Stromal cell of bone marrow (primary cell): ENCODE measurements around the gene INHA.

Experiments used
- DNase-seq: peaks from one replicate; pipeline ENCODE4 v3.0.0-alpha.2; 2012; ENCODE audit warnings: low read depth

INHA gene

DNA sequence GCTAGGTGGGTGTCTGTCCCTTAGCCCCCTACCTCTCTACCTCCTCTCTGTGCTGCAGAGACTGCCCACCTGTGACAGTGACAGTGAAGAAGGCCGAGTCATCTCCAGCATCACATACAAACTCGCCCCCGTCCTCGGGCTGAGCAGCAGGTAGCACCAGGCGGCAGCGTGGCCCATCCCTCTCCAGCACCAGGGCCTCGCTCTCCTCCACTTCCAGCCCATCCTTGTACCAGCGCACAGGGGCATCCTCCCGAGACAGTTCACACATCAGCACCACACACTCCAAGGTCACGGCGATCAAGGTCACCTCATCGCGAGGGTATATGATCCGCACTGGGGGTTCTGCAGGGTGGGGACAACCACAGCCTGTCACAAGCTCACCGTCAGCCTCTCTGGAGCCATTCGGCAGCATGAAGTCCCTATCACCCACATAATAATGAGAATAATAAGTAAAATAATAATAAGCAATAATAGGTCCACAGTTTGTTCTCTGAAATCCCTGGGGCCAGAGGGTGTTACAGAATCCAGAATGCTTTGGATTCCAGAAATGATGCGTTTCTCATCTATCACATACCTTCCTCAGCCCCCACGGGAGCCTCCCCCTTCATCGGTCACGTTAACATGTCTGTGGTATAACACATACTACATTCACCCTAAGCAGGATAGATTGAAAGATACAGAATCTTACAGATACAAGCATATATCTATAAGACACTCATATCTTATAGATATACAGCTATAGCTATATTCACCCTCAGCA lies 12.8 kb upstream of the INHA start:
- no peak for DNase-seq

DNA sequence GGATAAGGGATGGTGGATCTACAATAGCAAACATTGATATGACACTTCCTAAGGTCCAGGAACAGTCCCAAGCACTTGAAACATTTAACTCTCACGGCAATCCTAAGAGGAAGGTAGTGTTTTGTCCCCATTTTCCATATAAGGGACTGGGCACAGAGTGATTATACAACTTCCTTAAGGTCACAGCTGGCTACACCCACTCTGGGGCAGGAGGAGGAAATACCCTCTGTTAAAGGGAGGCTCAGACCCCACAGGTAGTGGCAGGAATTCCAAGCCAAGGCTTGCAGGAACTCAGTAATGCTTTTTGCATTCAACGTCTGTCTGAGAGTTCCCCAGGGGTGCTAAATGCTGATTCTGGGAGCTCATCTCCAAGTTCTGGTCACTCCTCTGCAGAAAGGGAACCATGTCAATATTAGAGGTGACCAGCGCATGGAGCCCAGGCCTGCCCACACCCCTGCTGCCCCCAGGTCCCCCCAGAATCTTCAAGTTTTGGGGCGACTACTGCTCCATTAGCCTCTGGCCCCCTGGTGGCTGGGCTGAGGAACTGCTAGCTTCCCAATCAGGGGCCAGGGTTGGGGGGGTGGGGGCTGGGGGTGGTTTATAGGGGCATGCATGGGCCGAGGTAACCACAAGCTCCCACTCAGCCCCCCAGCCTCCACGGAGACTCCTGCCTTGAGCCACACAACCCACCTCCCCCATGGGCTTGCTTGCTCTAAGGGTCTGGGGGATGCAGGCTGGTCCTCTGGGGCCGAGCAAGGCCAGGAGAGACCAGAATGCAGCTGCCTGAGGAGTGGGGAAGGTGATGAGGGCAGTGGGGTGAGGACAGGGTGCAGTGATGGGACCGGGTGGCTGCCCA lies 11.8 kb upstream of the INHA start:
- no peak for DNase-seq

DNA sequence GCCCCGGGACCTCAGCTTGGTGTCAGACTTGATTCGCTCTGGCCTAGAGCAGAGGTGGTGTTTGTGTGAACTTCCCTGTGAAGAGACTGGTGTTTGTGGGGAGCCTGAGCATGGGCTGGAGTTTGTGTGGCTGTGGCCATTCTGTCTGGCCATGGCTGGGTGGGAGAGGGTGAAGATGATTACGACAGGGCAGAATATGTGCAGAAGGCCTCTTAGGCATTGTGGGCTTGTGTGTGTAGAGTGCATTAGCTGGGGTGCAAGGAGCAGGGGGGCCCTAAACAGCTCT lies 11.3 kb upstream of the INHA start:
- no peak for DNase-seq

DNA sequence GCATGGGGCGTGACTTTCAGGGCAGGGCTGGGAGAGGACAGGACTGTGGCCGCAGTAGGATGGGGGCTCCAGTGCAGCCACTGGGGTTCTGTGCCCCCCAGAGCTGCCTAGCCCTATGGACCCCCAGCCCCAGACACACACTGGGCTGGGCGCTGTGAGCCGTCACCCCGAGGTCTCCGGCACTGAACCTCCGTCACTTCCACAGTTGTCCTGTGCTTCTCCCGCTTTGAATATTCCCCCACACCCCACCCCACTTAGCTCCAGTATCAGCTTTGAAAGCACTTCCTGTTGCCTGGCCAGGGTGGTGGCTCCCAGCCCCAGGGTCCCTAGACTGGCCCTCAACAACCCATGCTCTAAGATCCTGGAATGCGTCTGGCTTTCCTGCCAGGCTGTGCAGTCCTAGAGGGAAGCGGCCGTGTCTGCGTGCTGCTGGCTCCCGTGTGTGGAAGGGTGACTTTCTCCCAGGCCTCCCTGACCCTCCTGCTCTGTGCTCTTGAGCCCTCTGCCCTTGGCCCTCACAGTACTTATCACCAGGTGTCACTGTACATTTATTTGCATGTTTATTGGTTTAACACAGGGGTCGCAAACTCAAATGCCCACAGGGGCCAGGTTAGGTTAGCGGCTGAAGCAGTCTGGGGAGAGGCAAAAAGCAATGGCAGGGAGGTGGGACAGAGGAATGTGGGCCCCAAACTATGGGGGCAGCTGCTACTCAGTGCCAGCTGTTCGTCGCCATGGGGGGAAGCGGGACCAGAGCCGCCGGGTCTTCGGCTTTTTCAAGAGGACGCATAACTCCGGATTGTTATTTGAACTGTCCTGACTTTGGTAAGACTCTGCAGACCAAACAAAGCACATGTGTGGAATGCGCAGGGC lies 10.7 kb upstream of the INHA start:
- DNase-seq, result no peak

DNA sequence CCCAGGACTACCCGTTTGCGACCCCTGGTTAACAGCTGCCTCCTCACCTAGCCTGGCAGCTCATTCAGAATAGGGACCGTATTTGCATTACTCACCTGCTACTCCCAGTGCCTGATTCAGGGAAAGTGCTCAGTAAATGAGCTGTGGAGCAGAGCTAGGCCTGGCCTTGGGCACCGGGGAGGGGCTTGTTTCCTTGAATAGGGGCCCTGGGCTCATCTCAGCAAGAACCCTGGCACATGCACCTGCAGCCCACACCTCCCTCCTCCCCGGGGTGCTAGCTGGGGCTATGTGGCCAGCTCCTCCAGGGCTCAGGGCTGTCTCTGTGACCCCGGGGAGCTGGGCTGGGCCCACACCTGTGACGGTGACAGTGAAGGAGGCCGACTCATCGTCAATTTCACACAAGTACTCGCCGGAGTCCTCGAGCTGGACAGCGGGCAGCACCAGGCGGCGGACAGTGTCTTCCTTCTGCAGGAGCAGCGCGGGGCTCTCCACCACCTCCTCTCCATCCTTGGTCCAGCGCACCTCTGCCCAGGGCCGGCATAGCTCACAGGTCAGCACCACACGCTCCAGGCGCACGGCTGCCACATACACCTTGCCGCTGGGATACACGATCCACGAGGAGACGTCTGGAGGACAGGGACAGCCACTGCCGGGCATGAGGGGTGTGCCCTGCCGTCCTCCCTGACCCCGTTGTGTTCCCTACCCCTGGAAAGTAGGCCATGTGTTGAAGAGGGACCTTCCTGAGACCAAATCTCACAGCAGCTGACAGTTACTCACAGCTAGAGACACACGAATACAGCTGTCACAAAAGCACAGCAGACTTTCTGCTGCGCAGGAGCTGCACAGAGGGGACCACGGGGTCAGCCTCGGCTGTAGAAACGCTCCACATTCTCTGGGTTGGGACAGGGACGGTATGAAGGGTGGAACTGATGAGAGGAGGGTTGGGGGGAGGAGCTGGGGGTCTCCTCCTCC lies 9.8 kb upstream of the INHA start:
- no peak for DNase-seq

DNA sequence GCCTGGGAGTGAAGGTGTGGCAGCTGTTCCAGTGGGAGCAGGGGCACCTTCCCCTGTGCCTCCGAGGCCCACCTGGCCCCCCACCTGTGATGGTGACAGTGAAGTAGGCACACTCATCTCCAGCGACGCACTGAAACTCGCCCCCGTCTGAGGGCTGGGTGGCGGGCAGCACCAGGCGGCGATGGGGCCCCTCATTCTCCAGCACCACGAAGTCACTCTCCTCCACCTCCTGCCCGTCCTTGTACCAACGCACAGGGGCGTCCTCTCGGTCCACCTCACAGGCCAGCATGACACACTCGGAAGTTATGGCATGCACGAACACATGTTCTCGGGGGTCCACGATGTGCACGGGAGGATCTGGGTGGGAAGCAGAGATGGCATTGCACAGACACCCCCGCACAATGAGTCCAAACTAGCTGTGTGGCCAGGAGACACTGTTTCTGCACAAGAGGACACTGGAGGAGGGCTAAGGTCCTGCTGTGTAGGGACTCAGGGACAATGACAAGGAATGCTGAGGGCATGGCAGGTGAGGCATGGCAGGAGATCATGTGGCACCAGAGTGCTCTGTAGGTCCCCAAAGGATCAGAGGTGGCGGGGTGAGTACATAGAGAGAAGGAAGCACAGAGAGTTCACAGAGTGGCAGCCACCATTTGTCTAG lies 8.7 kb upstream of the INHA start:
- no peak for DNase-seq

DNA sequence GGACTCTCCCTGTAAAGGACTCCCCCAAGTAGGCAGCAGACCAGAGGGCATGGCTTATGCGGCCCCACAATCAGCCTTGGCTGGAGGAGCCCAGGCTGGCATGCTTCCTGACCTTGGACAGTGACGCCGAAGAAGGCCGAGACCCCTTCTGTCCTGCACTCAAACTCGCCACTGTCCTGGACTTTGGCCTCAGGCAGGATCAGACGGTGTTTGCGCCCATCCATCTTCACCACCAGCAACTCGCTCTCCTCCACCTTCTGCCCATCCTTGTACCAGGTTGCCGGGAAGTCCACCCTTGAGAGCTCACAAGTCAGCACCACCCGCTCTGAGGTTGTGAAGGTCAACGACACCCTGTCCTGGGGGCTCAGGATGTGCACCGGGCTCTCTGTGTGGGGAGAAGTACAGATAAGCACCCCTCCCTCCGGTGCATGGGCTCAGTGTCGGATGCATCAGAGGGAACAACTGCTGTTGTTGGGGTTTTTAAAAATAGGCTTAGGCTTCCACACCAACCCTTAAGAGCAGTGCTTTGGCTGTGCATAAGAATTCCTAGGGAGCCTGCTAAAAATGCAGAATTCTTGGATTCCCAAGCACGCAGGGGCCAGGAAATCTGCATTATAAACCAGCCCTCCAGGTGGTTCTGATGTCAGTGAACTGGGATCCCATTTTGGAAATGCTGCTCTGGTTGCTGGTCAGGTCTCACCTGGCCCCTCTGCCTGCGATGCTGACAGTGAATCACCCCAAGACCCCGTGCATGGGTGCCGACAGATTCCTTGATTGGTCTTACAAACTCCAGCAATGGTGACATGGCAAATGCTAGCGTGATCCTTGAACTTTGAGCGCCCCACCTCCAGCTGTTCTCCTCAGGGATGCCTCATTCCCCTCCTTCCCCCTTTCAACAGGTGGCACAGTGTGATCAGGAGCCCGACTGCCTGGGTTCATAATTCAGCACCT lies 6.7 kb upstream of the INHA start:
- no peak for DNase-seq

DNA sequence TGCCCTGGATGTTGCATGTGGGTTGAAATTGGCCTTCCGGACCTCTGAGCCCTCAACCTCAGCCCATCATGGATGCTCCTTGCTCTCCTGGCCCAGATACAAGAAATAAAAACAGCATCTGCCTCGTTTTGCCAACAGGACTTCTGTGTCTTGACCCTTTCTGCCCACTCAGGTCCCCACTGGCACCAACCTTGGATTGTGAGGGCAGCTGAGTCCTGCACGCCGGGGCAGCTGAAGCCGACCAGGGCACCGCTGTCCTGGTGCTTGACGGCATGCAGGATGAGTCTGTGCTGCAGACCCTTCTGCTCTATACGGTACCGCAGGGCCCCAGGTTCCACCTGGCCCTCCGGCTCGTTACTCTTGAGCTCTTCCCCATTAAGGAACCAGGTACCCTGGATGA lies 5.5 kb upstream of the INHA start:
- no peak for DNase-seq

DNA sequence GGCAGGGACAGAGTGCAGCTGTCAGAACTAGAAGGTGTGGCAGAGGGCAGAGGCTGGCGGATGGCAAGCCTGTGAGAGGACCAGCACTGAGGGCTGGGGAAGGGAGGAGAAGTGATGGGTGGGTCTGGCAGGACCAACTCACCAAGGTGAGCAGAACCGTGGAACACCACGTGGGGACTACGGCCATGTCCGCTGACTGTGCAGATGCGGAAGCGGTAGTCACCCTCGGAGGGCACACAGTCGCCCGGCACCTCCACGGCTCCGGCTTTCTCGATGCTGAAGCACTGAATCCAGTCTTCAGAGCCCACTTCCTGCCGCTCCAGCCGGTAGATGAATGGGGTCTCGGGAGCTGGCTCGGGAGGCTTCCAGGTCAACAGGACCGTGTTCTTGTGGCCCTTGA lies 5.0 kb upstream of the INHA start:
- no peak for DNase-seq

DNA sequence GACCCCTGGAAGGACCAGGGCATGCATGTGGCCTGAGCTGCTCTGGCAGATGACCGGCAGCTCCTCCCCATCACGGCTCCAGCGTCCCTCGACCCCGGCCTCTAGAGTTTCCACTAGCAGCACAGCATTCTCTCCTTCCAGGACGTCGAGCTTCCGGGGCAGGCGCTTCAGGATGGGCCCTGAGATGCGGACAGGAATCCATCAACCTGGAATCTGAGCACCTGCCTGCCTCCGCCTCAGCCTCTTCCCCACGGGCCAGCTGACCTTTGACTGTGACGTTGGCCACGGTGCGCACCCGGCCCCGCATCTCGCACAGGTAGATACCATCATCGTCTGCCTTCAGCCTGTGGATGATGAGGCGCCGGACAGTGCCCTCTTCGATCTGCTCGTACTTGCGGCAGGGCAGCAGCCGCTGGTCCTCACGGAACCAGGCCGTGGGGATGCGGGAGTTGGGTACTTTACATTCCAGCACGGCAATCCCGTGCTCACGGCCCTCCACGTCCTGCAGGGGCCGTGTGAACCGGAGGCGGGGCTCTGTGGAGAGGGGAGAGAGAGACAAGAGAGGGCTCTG lies 4.2 kb upstream of the INHA start:
- no peak for DNase-seq

DNA sequence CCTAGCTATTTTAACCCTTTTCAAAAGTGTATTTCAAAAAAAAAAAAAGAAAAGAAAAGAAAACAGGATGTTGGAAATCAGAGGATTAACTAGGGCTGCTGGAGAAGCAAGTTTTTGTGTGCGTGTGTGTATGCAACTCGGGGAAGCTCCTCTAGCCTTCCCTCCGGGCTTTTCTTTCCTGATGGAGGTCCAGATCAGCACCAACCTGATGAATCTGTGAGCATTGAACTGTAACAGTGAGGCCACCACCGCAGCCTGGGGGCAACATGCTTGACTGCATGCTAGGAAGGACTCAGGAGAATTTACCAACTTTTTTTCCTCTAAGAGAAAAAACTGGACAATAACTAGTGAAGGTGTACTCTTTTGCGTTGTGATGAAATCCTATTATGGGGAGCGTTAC lies 3.1 kb upstream of the INHA start:
- no peak for DNase-seq

DNA sequence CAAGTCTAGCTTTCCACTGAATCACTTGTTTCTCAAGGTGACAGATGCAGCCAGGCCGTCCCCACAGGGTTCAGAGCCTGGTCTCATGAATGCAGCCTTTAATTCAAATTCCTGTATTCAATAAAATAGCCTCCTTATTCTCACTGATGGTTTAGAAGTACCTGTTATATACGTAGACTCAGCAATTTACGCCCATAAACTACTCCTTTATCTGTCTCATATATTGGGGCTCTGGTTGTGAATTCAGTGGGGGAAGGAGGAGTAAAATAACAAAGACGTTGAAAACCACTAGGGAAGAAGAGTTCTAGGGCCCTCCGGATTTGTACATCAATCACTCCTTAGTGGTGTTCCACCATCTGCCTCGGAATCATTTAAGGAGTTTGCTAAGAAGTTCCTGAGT lies 2.5 kb upstream of the INHA start:
- no peak for DNase-seq

DNA sequence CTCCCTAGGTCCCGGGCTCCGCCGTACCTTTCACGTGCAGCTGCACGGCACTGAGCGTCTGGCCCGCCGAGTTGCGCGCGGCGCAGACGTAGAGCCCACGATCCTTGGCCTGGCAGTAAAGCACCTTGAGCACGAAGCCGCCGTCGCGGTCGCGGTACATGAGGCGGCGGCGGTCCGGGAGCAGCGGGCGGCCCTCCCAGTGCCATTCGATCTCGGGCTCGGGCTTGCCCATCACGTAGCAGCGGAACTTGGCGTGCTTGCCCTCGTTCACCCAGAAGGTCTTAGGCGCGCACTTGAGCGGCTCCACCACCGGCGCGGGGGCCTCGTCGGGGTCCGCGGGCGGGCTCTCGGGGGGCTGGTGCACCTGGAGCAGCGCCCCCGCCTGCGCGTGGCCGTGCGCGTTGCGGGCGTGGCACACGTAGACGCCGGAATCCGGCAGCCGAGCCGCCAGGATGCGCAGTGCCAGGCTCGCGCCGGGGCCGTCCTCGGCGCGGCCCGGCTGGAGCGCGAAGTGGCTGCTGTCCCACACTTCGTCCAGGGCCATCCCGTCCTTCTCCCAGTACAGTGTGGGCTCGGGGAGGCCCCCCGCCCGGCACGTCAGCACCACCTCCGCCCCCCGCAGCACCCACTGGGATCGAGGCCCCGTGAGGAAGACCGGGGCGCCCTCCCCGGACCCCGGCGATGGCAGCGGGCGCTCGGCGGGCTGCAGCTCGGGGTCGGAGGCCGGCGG lies 1.8 kb upstream of the INHA start:
- DNase-seq, result no peak

DNA sequence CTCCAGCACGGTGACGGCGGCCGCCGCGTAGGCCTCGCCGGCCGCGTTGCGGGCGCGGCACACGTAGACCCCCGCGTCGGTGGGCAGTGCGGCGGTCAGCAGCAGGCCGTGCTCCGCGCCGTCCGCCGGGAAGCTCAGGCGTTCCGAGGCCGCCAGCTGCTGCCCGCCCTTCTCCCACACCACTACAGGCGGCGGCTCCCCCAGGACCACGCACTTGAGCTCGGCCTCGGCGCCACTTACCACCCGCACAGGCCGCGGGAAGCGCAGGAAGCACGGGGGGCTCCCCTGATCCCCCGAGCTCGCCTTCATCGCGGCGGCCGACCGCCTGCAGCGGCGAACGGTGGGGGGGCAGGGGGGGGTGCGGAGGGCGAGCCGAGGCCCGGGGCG lies 1.2 kb upstream of the INHA start:
- no peak for DNase-seq

DNA sequence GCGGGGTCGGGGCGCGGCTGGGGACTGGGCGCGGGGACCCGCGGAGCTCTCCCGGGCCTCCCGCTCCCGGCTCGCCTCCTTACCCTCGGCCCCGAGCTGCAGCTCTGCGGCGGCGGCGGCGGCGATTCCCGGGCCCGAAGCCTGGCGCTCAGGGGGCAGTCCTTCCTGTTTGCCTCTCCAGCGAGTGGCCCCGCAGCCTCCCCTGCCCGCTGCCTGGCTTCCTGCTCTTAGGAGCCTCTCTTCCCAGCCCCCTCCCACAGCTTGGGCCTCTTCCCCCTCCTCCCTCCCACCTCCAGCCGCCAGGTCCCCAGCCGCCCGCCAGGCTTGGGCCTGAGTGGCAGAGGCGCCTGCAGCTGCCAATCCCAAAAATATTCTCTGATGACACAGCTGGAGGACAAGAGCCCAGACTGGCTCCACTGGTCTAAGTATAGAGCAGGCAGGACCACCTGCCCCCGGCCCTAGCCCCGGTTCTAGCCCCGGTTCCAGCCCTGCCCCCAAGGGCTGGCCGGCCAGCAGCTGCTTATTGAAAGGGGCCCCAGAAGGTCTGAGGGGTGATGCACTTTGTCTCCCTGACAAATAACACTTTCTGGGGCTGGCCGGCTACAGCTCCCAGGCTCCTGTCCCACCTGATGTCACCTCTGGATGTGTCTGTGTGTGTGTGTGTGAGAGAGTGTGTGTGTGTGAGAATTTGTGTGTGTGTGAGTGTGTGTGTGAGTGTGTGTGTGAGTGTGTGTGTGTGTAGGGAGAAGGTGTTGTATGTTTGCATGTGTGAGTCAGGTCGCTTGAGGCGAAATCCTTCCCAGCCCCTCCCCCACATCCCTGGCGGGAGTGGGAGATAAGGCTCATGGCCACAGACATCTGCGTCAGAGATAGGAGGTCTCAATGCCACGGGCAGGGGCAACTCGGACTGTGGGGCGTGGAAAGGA lies 536 bp upstream of the INHA start, which contains the start of gene OBSL1:
TSS of gene OBSL1 (minus strand) at position 229 of the 926 bp plus-strand sequence. CDS start 307 bp downstream, outside the sequence.
- DNase-seq, result no peak

DNA sequence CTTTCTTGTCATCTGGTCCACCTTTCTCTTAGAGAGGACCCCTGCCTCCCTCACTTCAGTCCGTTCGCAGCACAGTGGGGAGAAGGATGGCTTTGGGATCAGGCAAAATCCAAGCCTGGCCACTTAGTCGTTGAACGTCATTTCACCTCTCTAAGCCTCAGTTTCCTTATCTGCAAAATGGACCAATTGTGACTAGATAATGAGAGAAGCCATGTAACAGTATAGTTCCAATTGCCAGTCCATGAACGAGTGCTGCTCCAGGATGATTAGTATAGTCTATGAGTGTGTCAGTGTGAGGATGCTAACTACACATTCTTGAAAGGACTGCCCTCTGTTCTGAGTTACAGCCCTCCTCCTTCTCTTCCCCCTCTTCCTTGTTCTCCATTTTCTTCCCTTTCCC lies 1.1 kb downstream of the INHA start:
- no peak for DNase-seq

DNA sequence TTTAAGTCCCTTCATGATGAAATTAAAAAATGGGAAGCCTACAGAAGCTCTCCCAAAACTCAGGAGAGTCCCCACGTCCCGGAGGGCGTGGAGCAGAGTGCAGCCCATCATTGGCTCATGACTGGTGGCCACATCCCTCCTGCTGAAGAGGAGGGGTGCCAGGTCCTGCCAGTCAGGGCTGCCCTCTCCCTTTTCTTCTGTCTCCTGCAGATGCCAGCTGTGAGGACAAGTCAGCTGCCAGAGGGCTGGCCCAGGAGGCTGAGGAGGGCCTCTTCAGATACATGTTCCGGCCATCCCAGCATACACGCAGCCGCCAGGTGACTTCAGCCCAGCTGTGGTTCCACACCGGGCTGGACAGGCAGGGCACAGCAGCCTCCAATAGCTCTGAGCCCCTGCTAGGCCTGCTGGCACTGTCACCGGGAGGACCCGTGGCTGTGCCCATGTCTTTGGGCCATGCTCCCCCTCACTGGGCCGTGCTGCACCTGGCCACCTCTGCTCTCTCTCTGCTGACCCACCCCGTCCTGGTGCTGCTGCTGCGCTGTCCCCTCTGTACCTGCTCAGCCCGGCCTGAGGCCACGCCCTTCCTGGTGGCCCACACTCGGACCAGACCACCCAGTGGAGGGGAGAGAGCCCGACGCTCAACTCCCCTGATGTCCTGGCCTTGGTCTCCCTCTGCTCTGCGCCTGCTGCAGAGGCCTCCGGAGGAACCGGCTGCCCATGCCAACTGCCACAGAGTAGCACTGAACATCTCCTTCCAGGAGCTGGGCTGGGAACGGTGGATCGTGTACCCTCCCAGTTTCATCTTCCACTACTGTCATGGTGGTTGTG lies 2.6 kb downstream of the INHA start:
- no peak for DNase-seq
